Measurements from ENCODE around the gene VMO1.
"Not testable (repeated sequence)": the region's sequence is repeated elsewhere in the genome, so short reads cannot be mapped to it uniquely, and the experiment has no call there.

VMO1 gene

GRCh38 chr17:4833178-4833940 is 47.2 kb upstream of the VMO1 start, which contains the start of gene MINK1:
TSS of gene MINK1 (plus strand) at chr17:4833340. CDS start at chr17:4833584, 244 bp downstream.
- no peaks in the 10 kb centered on the region for H3F3A ChIP-seq (ENCODE audit: control insufficient read depth, insufficient read depth)
- H3K9me3 ChIP-seq (ENCODE audit: control insufficient read depth, insufficient read depth, low read length): no peaks in the 10 kb centered on the region
- TF ChIP-seq CTCF (IDR thresholded peaks at IDR 0.05; ENCODE audit: low read depth, low read length, poor library complexity, severe bottlenecking): no peak
- TF ChIP-seq EZH2phosphoT487 (IDR thresholded peaks at IDR 0.05; ENCODE audit: borderline replicate concordance, low read length): no peak
- peak within 1 kb of the TSS; percentile 88 for H3K4me3 ChIP-seq (ENCODE audit: low read length)
- H3K36me3 ChIP-seq (ENCODE audit: control insufficient read depth, low read length): peaks cover 5% of the 10 kb centered on the region; the same call in 1 of the 2 replicates
- no peaks in the 10 kb centered on the region for H3K9me2 ChIP-seq (replicated peaks; ENCODE audit: control insufficient read depth, low read length)
- H3K27ac ChIP-seq (ENCODE audit: low read depth, low read length): peak within 1 kb of the TSS; percentile 21; the same call in 1 of the 2 replicates
- H3K79me2 ChIP-seq (ENCODE audit: control insufficient read depth, low read length): peaks cover 50% of the 10 kb centered on the region
- H3K27me3 ChIP-seq (ENCODE audit: control insufficient read depth, low read length): 0 out of 2 replicates have a peak, but pooled peaks cover 3% of the 10 kb centered on the region
- H3K4me2 ChIP-seq (ENCODE audit: low read length): peak within 1 kb of the TSS; percentile 96
- peaks cover 15% of the 10 kb centered on the region for H4K20me1 ChIP-seq (ENCODE audit: control insufficient read depth, insufficient read depth, low read depth, low read length)
- H3K4me1 ChIP-seq (ENCODE audit: control insufficient read depth, low read length): peaks cover 24% of the 10 kb centered on the region

- H3K4me2 ChIP-seq (ENCODE audit: low read length): peak overlapping the region; percentile 83
- H3F3A ChIP-seq (ENCODE audit: control insufficient read depth, insufficient read depth); H3K27me3 ChIP-seq (ENCODE audit: control insufficient read depth, low read length); H3K9me2 ChIP-seq (replicated peaks; ENCODE audit: control insufficient read depth, low read length); H3K27ac ChIP-seq (ENCODE audit: low read depth, low read length); H3K9me3 ChIP-seq (ENCODE audit: control insufficient read depth, insufficient read depth, low read length); H3K36me3 ChIP-seq (ENCODE audit: control insufficient read depth, low read length): not testable (repeated sequence)
- H3K4me3 ChIP-seq (ENCODE audit: low read length): peak overlapping the region; percentile 88
- peaks cover 15% of the 10 kb centered on the region for H4K20me1 ChIP-seq (ENCODE audit: control insufficient read depth, insufficient read depth, low read depth, low read length)
- H3K4me1 ChIP-seq (ENCODE audit: control insufficient read depth, low read length): peaks cover 24% of the 10 kb centered on the region
- peaks cover 44% of the 10 kb centered on the region for H3K79me2 ChIP-seq (ENCODE audit: control insufficient read depth, low read length)
Measured at GRCh38 chr17:4832829-4833177, 46.6 kb upstream of the VMO1 start.

GRCh38 chr17:4827399-4827798 is 41.2 kb upstream of the VMO1 start:
- H3K9me2 ChIP-seq (replicated peaks; ENCODE audit: control insufficient read depth, low read length): no peaks in the 10 kb centered on the region
- no peaks in the 10 kb centered on the region for H3K36me3 ChIP-seq (ENCODE audit: control insufficient read depth, low read length)
- H3K9me3 ChIP-seq (ENCODE audit: control insufficient read depth, insufficient read depth, low read length): no peaks in the 10 kb centered on the region
- H3K4me1 ChIP-seq (ENCODE audit: control insufficient read depth, low read length): no peaks in the 10 kb centered on the region
- peaks cover 5% of the 10 kb centered on the region; the same call in 1 of the 2 replicates for H3K27me3 ChIP-seq (ENCODE audit: control insufficient read depth, low read length)
- H3K4me2 ChIP-seq (ENCODE audit: low read length): no peak overlapping the region
- no peak overlapping the region for H3K27ac ChIP-seq (ENCODE audit: low read depth, low read length)
- no peaks in the 10 kb centered on the region for H4K20me1 ChIP-seq (ENCODE audit: control insufficient read depth, insufficient read depth, low read depth, low read length)
- no peaks in the 10 kb centered on the region for H3K79me2 ChIP-seq (ENCODE audit: control insufficient read depth, low read length)
- no peaks in the 10 kb centered on the region for H3F3A ChIP-seq (ENCODE audit: control insufficient read depth, insufficient read depth)
- TF ChIP-seq CTCF (IDR thresholded peaks at IDR 0.05; ENCODE audit: low read depth, low read length, poor library complexity, severe bottlenecking): no peak
- TF ChIP-seq EZH2phosphoT487 (IDR thresholded peaks at IDR 0.05; ENCODE audit: borderline replicate concordance, low read length): no peak
- no peak overlapping the region for H3K4me3 ChIP-seq (ENCODE audit: low read length)

GRCh38 chr17:4823373-4824089 is 37.4 kb upstream of the VMO1 start:
- Histone ChIP-seq H3K4me3 (ENCODE audit: low read length) (no peak overlapping the region), H3F3A (ENCODE audit: control insufficient read depth, insufficient read depth) (no peaks in the 10 kb centered on the region), H4K20me1 (ENCODE audit: control insufficient read depth, insufficient read depth, low read depth, low read length) (no peaks in the 10 kb centered on the region), H3K27ac (ENCODE audit: low read depth, low read length) (no peak overlapping the region), H3K4me1 (ENCODE audit: control insufficient read depth, low read length) (no peaks in the 10 kb centered on the region), H3K9me2 (replicated peaks; ENCODE audit: control insufficient read depth, low read length) (no peaks in the 10 kb centered on the region), H3K36me3 (ENCODE audit: control insufficient read depth, low read length) (no peaks in the 10 kb centered on the region), H3K79me2 (ENCODE audit: control insufficient read depth, low read length) (no peaks in the 10 kb centered on the region), H3K9me3 (ENCODE audit: control insufficient read depth, insufficient read depth, low read length) (no peaks in the 10 kb centered on the region), H3K27me3 (ENCODE audit: control insufficient read depth, low read length) (peaks cover 3% of the 10 kb centered on the region; the same call in 1 of the 2 replicates), H3K4me2 (ENCODE audit: low read length) (no peak overlapping the region)
- TF ChIP-seq CTCF (IDR thresholded peaks at IDR 0.05; ENCODE audit: low read depth, low read length, poor library complexity, severe bottlenecking) (no peak), EZH2phosphoT487 (IDR thresholded peaks at IDR 0.05; ENCODE audit: borderline replicate concordance, low read length) (no peak)
